Spleen (tissue), 11 donors: ENCODE data around the gene SLC9C1. TPM values are rescaled to one million over a fixed set of nuclear protein-coding genes. Genes with fewer than 3 reads are reported as not detected.

Experiments used
- DNase-seq: peaks from one replicate; pipeline ENCODE4 v3.0.0-alpha.2; 2020
- H3K27ac ChIP-seq, 8 donors: fragments of 200-600 bp; sonication (generic) in 7 of 8; 1 replicate in 4 of 8; 2 replicates in 4 of 8; pipeline versions ENCODE4 v1.5.0 to v1.8.0; 2016 to 2021; ENCODE audit warnings: inconsistent platforms in 4 of 8, mild to moderate bottlenecking in 4 of 8, moderate library complexity in 1 of 8
- H3K27me3 ChIP-seq, 7 donors: fragments of 200-600 bp; sonication (generic) in 6 of 7; replicated peaks in 1 of 7; 1 replicate in 4 of 7; 2 replicates in 3 of 7; pipeline versions ENCODE4 v1.5.0 to v1.8.0; 2016 to 2021; ENCODE audit warnings: inconsistent platforms in 3 of 7, mild to moderate bottlenecking in 1 of 7
- H3K36me3 ChIP-seq, 6 donors: fragments of 200-600 bp; sonication (generic) in 5 of 6; 1 replicate in 4 of 6; 2 replicates in 2 of 6; pipeline versions ENCODE4 v1.5.0 to v1.8.0; 2016 to 2021; ENCODE audit warnings: inconsistent platforms in 2 of 6
- H3K4me1 ChIP-seq, 6 donors: fragments of 200-600 bp; sonication (generic) in 5 of 6; 1 replicate in 3 of 6; 2 replicates in 3 of 6; pipeline versions ENCODE4 v1.5.0 to v1.8.0; 2016 to 2021; ENCODE audit warnings: inconsistent platforms in 3 of 6
- H3K4me3 ChIP-seq, 8 donors: fragments of 200-600 bp; sonication (generic) in 7 of 8; 1 replicate in 4 of 8; 2 replicates in 4 of 8; pipeline versions ENCODE4 v1.5.0 to v1.8.0; 2016 to 2021; ENCODE audit warnings: inconsistent platforms in 4 of 8, mild to moderate bottlenecking in 4 of 8, moderate library complexity in 2 of 8
- H3K9me3 ChIP-seq, 8 donors: fragments of 200-600 bp; sonication (generic) in 7 of 8; 1 replicate in 4 of 8; 2 replicates in 4 of 8; pipeline versions ENCODE4 v1.5.0 to v1.8.0; 2016 to 2021; ENCODE audit warnings: inconsistent platforms in 4 of 8
- CTCF ChIP-seq, 11 experiments: fragments of 200-600 bp in 7 of 11; fragments of 450-650 bp in 4 of 11; sonication (generic) in 4 of 11; IDR thresholded peaks in 8 of 11; conservative IDR thresholded peaks in 3 of 11; 1 replicate in 7 of 11; 2 replicates in 4 of 11; pipeline versions ENCODE4 v1.4.0 to v1.8.0; 2016 to 2021; ENCODE audit warnings: antibody characterized with exemption in 11 of 11, inconsistent platforms in 4 of 11, mild to moderate bottlenecking in 1 of 11
- POLR2A ChIP-seq, 3 donors: fragments of 450-650 bp; IDR thresholded peaks; one replicate each; pipeline ENCODE4 v1.5.1; 2017; ENCODE audit warnings: antibody characterized with exemption in 3 of 3, mild to moderate bottlenecking in 1 of 3
- POLR2AphosphoS5 ChIP-seq, 3 donors: sonication (generic); formaldehyde crosslinking; IDR thresholded peaks; one replicate each; pipeline ENCODE4 v1.5.1; 2017; ENCODE audit warnings: antibody characterized with exemption in 3 of 3
- WGBS, 5 donors: extraction: QIAGEN DNeasy Blood & Tissue Kit in 3 of 5; methylation state at CpG; one replicate each; pipeline versions ENCODE4 v1.1.5 to v1.1.7; 2013 to 2018; 5-methylcytosine and 5-hydroxymethylcytosine counted together
- intact Hi-C: fragments of 100-400 bp; cut with DNase I; formaldehyde crosslinking; loops from one replicate; pipeline ENCODE4 v1.15.0; 2023; ENCODE audit warnings: low total_unique reads
- polyA plus RNA-seq, 3 donors: library from polyadenylated mRNA; stranded (reverse); fragments of 200-250 nt; gene quantifications; one replicate each; pipeline ENCODE4 v1.2.1, GENCODE V29; 2013
- total RNA-seq, 7 donors: library from RNA; depleted of rRNA in 3 of 7; stranded (reverse); fragments of >200 nt in 3 of 7; fragmentation: NEBNext Ultra II Directional in 4 of 7; extraction: Animal tissue kit (Norgen Biotek cat#: 25700) in 4 of 7; gene quantifications; one replicate each; pipeline versions ENCODE4 v1.1.0 to v1.2.1, GENCODE V29; 2016 to 2021
- donor health status: healthy with polysubstance abuse.
- donor health status: DM: no; HTN: no; CAD: no; lungs with moderate emphysema.
- donor health status: DM: no; HTN: no; CAD: no.
- donor health status: Bipolar disorder and iron deficiency.
- donor health status: healthy.
- donor health status: DM: no; HTN: no; CAD: no.
- donor health status: DM: yes; HTN: yes; CAD: no.

The SLC9C1 gene
- total and polyA plus RNA-seq, 10 donors, result 0.05 to 0.18 TPM; not detected in 8

GRCh38 chr3:112175646-112176045 lies 118.4 kb downstream of the SLC9C1 start:
- H3K27me3 ChIP-seq, result no peaks in the 10 kb centered on the region
- H3K36me3 ChIP-seq, result no peaks in the 10 kb centered on the region
- H3K4me3 ChIP-seq, result no peak overlapping the region
- intact Hi-C loops, result no loop called here
- TF ChIP-seq CTCF (IDR thresholded peaks at IDR 0.05 in 8 of 11, conservative IDR thresholded peaks at IDR 0.05 in 3 of 11) (no peak), POLR2A (IDR thresholded peaks at IDR 0.05) (no peak), POLR2AphosphoS5 (IDR thresholded peaks at IDR 0.05) (no peak)
- peak; percentile 72 for DNase-seq
- no peaks in the 10 kb centered on the region for H3K9me3 ChIP-seq
- no peaks in the 10 kb centered on the region for H3K4me1 ChIP-seq
- WGBS, 5 donors, result 72 to 93% (median 80%) methylated on average over 6 of the region's 6 CpGs
- H3K27ac ChIP-seq, result no peak overlapping the region

- no peak overlapping the region for H3K27ac ChIP-seq
- no peaks in the 10 kb centered on the region for H3K9me3 ChIP-seq
- no peaks in the 10 kb centered on the region for H3K27me3 ChIP-seq
- WGBS, 5 donors, result 89 to 96% (median 92%) methylated on average over 3 to 5 of the region's 5 CpGs
- no peak overlapping the region for H3K4me3 ChIP-seq
- no peaks in the 10 kb centered on the region for H3K4me1 ChIP-seq
- no peaks in the 10 kb centered on the region for H3K36me3 ChIP-seq
- intact Hi-C loops, result no loop called here
- DNase-seq, result peak; percentile 41
- TF ChIP-seq CTCF (IDR thresholded peaks at IDR 0.05 in 8 of 11, conservative IDR thresholded peaks at IDR 0.05 in 3 of 11), result no peak
Observed at GRCh38 chr3:112175037-112175436, 119.0 kb downstream of the SLC9C1 start.

GRCh38 chr3:112171144-112171543 lies 122.9 kb downstream of the SLC9C1 start:
- no peak overlapping the region for H3K4me3 ChIP-seq
- 76 to 93% (median 84%) methylated on average over 3 of the region's 3 CpGs for WGBS, 5 donors
- intact Hi-C loops, result no loop called here
- no peak overlapping the region for H3K27ac ChIP-seq
- H3K27me3 ChIP-seq, result no peaks in the 10 kb centered on the region
- peaks cover 0 to 3% (median under 1%) of the 10 kb centered on the region in 8 donors for H3K9me3 ChIP-seq
- no peaks in the 10 kb centered on the region for H3K4me1 ChIP-seq
- DNase-seq, result no peak
- TF ChIP-seq POLR2AphosphoS5 (IDR thresholded peaks at IDR 0.05) (no peak), POLR2A (IDR thresholded peaks at IDR 0.05) (no peak), CTCF (IDR thresholded peaks at IDR 0.05 in 8 of 11, conservative IDR thresholded peaks at IDR 0.05 in 3 of 11) (no peak)
- no peaks in the 10 kb centered on the region for H3K36me3 ChIP-seq

- Histone ChIP-seq H3K36me3 (no peaks in the 10 kb centered on the region), H3K9me3 (peaks cover 0 to 13% (median 7%) of the 10 kb centered on the region in 8 donors), H3K4me3 (no peak overlapping the region), H3K27ac (no peak overlapping the region), H3K4me1 (no peaks in the 10 kb centered on the region), H3K27me3 (no peaks in the 10 kb centered on the region)
- intact Hi-C loops, result no loop called here
- DNase-seq, result no peak
- TF ChIP-seq CTCF (IDR thresholded peaks at IDR 0.05 in 8 of 11, conservative IDR thresholded peaks at IDR 0.05 in 3 of 11) (no peak), POLR2AphosphoS5 (IDR thresholded peaks at IDR 0.05) (no peak), POLR2A (IDR thresholded peaks at IDR 0.05) (no peak)
- 87 to 97% (median 95%) methylated on average over 2 of the region's 2 CpGs for WGBS, 5 donors
Observed at GRCh38 chr3:112170046-112170445, 124.0 kb downstream of the SLC9C1 start.
